MG63 (cell line): Measurements from ENCODE around the gene SLC22A2. TPM values are rescaled to one million over a fixed set of nuclear protein-coding genes. Genes with fewer than 3 reads are reported as not detected.

Experiments used
- DNase-seq: peaks from one replicate; pipeline ENCODE4 v3.0.0-alpha.2; 2020
- H3K27me3 ChIP-seq: fragments of 250-450 bp; sonication (Bioruptor Pico); 2 replicates; pipeline ENCODE4 v1.5.1; 2020; ENCODE audit warnings: mild to moderate bottlenecking, moderate library complexity
- H3K36me3 ChIP-seq: fragments of 250-450 bp; sonication (Bioruptor Pico); 2 replicates; pipeline ENCODE4 v1.5.1; 2020; ENCODE audit warnings: mild to moderate bottlenecking, moderate library complexity
- H3K4me3 ChIP-seq: fragments of 250-450 bp; sonication (Bioruptor Pico); 2 replicates; pipeline ENCODE4 v1.5.1; 2020; ENCODE audit warnings: mild to moderate bottlenecking, moderate library complexity
- H3K9me3 ChIP-seq: fragments of 250-450 bp; sonication (Bioruptor Pico); 2 replicates; pipeline ENCODE4 v1.5.1; 2020; ENCODE audit warnings: mild to moderate bottlenecking, moderate library complexity
- total RNA-seq: library from RNA; depleted of rRNA; stranded (reverse); fragments of >200 nt; shearing (Covaris generic); gene quantifications from 2 replicates; pipeline ENCODE4 v1.2.3, GENCODE V29; 2014; ENCODE audit warnings: low replicate concordance

SLC22A2 gene
- total RNA-seq, 1 experiment from 2014 or later, result not detected

DNA sequence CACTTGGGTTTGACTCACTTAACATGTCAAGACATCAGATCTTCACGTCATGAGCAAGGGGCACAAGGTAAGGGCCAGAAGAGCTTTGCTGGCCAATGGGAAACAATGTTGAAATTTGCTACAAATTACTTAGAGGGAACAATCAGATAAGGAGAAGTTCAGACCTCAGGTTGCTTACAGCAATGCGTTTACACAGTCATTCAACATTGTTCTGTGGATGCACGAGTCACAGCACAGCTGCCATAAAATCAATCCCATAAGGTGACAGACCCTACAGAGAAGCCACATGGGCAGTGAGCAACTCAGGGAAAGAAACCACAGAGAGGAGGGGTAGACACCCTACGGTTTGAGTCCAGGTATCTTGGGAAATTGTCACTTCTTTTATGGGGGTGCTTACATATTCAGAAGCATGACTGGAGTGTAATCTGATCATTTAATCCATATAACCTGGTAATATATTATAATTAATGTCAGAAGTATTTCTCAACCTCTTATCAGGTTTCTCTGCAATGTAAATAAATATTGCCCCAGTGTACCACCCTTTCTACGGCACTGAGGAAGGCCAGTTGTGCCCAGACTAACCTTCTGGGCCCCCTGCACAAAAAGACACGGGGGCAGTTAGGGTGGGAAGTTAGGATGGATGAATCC is 2.3 kb upstream of the SLC22A2 start:
- no peak for DNase-seq
- Histone ChIP-seq H3K36me3 (no peaks in the 10 kb centered on the region), H3K4me3 (no peak overlapping the region), H3K27me3 (no peaks in the 10 kb centered on the region), H3K9me3 (no peaks in the 10 kb centered on the region)

- DNase-seq, result no peak
- H3K4me3 ChIP-seq, result no peak overlapping the region
- no peaks in the 10 kb centered on the region for H3K27me3 ChIP-seq
- H3K9me3 ChIP-seq, result no peaks in the 10 kb centered on the region
- H3K36me3 ChIP-seq, result no peaks in the 10 kb centered on the region
These were observed 1.7 kb upstream of the SLC22A2 start for GRCh38 chr6:160260367-160260766.

DNA sequence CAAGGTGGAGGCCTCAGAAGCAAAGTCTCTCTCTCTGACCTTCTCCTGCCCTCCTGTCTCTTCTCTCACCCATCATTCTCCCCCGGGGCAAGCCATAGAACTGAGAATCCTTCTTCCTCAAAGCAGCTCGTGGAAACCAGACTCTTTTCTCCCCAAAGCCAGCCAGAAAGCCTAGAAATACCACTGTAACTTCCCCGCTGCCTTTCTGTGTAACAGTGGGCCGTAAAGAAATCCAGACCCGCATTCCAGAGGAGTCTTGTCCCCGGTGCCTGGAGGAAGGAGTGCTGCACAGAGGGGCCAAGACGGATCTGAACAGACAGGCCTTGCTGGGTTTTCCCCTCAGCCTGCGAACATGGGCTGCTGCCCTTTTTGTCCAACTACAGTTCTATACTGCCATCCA is 977 bp upstream of the SLC22A2 start:
- Histone ChIP-seq H3K36me3 (no peaks in the 10 kb centered on the region), H3K4me3 (no peak overlapping the region), H3K27me3 (no peaks in the 10 kb centered on the region), H3K9me3 (no peaks in the 10 kb centered on the region)
- no peak for DNase-seq

DNA sequence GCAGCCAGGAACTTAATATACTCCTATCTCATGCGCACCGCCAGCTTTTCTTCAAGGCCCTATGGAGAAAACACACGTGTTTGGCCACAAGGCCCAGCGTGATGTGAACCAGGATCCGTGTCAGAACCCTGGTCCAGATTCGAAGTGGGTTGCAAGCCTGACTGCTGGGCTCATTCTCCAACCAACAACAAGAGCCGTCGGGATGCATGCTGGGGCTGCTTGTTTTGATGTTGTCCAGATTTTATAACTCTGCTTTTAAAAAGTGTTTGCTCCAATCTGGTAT is 463 bp upstream of the SLC22A2 start:
- no peaks in the 10 kb centered on the region for H3K9me3 ChIP-seq
- no peak for DNase-seq
- H3K36me3 ChIP-seq, result no peaks in the 10 kb centered on the region

DNA sequence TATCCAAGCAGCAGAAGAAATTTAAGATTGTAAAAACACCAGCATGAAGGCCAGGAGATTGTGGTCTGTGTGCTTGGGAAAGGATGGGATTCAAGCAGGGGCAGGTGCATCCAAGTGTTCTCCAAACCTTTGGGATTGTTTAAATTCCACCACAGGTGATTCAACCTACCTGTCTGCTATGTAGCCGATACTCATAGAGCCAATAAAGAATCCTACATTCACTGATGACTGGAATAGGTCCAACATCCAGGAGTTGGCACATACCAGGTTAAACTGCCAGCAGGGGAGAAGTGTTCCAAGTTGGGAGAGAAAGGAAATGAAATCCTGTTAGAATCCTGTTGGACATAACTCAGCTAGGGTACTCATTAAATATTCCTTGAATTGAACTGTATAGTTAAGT is 2.2 kb downstream of the SLC22A2 start:
- Histone ChIP-seq H3K4me3 (no peak overlapping the region), H3K36me3 (no peaks in the 10 kb centered on the region), H3K27me3 (no peaks in the 10 kb centered on the region), H3K9me3 (no peaks in the 10 kb centered on the region)
- no peak for DNase-seq

More for the DNA sequence above, 463 bp upstream of the SLC22A2 start:
- no peak overlapping the region for H3K4me3 ChIP-seq
- H3K27me3 ChIP-seq, result no peaks in the 10 kb centered on the region

DNA sequence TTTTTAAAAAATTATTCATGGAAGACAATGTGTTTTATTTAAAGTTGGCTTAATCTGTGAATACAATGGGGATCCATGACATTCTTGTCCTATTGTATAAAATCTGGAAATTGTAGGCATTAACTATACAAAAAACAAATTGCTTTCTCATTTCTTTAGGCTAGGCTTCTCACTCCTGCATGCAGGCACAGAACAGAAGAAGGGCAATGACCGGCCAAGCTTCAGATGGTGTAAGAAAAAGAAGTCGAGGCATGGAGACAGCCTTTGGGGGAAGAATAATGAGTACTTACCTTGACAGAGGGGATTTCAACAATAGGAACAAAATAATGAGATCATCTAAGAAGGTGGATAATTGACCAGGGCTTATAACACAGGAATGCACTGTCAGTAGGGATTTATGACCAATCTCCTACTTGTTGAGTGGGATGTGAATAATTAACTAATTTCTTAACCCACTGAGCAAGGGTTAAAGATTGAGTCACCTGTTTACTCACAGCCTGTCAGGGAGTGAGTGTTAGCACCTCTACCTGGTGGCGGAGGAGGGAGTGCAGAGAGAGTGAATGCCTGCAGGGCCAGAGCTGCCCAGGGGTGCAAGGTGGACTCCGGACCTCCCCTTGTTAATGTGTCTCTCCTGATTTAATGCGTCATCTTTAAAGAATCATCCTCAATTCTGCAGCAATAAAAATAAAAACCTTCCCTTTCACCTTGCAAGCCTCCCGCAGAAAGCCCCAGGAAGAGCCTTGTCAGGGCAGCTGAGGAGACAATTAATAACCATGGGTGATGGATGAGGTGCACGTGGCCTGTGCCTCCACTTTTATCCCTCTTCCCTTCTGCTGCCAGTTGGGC is 3.9 kb downstream of the SLC22A2 start:
- DNase-seq, result no peak
- no peaks in the 10 kb centered on the region for H3K9me3 ChIP-seq
- H3K27me3 ChIP-seq, result no peaks in the 10 kb centered on the region
- H3K4me3 ChIP-seq, result no peak overlapping the region
- no peaks in the 10 kb centered on the region for H3K36me3 ChIP-seq

DNA sequence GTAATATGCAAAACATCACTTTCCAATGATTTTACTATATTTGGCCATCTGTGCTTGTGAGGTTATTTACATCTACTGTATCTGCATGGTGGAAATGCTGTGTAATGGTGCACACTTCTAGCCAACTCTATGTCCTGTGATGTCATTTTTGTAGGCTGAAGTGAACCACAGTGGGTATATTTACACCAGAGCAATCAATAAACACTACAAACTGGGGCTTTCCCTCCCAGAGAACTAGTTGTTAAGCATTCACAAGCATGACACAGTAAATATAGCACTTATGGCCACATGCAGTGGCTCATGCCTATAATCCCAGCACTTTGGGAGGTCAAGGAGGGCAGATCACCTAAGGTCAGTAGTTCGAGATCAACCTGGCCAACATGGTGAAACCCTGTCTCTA is 4.9 kb downstream of the SLC22A2 start:
- H3K4me3 ChIP-seq, result no peak overlapping the region

GRCh38 chr6:160253292-160253691 is 5.3 kb downstream of the SLC22A2 start:
- H3K27me3 ChIP-seq, result no peaks in the 10 kb centered on the region
- H3K4me3 ChIP-seq, result no peak overlapping the region
- no peaks in the 10 kb centered on the region for H3K36me3 ChIP-seq
- DNase-seq, result no peak
- H3K9me3 ChIP-seq, result no peaks in the 10 kb centered on the region

More for the DNA sequence above, 4.9 kb downstream of the SLC22A2 start:
- H3K27me3 ChIP-seq, result no peaks in the 10 kb centered on the region
- no peaks in the 10 kb centered on the region for H3K36me3 ChIP-seq
- no peak for DNase-seq
- H3K9me3 ChIP-seq, result no peaks in the 10 kb centered on the region

DNA sequence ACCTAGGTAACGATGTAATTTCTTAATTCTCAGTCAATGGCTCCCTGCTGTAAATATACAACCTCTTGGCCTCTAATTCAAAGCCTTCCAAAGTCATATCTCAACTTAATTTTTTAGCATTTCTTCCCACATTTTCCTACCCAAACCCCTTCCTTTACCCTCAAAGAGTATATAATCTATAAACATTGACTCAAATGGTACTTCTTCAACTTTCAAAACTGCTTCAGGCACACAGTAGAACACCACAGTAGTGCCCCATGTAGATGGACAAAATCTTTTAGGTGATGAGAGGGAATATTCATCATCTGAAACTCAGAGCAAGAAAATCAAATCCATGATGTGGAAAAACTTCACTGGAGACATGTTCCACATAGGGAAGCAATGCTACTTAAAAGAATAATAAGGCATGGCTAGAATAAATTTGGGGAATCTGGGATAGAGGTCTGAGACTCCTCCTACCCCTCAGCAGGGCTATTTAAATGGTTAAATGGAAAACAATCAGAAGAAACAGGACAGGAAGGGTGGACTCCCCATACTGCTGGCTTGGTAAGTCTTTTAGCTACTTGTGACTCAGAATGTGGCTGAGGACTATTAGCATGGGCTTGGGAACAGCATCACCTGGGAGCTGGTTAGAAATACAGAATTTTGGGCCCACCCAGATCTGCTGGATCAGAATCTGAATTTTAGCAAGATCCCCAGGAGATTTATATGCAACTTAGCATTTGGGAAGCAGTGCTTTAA is 6.4 kb downstream of the SLC22A2 start:
- H3K27me3 ChIP-seq, result no peaks in the 10 kb centered on the region

GRCh38 chr6:160249671-160250070 is 8.9 kb downstream of the SLC22A2 start:
- Histone ChIP-seq H3K9me3 (no peaks in the 10 kb centered on the region), H3K27me3 (no peaks in the 10 kb centered on the region), H3K4me3 (no peak overlapping the region), H3K36me3 (no peaks in the 10 kb centered on the region)
- no peak for DNase-seq

More for the DNA sequence above, 6.4 kb downstream of the SLC22A2 start:
- Histone ChIP-seq H3K36me3 (no peaks in the 10 kb centered on the region), H3K9me3 (no peaks in the 10 kb centered on the region), H3K4me3 (no peak overlapping the region)
- DNase-seq, result no peak

GRCh38 chr6:160248538-160248937 is 10.1 kb downstream of the SLC22A2 start:
- DNase-seq, result no peak
- H3K27me3 ChIP-seq, result no peaks in the 10 kb centered on the region
- no peak overlapping the region for H3K4me3 ChIP-seq
- H3K36me3 ChIP-seq, result no peaks in the 10 kb centered on the region
- H3K9me3 ChIP-seq, result no peaks in the 10 kb centered on the region

- DNase-seq, result no peak
- H3K36me3 ChIP-seq, result no peaks in the 10 kb centered on the region
- no peaks in the 10 kb centered on the region for H3K9me3 ChIP-seq
- H3K4me3 ChIP-seq, result no peak overlapping the region
- no peaks in the 10 kb centered on the region for H3K27me3 ChIP-seq
These were observed 11.2 kb downstream of the SLC22A2 start for GRCh38 chr6:160247457-160247883.

GRCh38 chr6:160240691-160241084 is 17.9 kb downstream of the SLC22A2 start:
- no peaks in the 10 kb centered on the region for H3K9me3 ChIP-seq
- no peak for DNase-seq
- H3K4me3 ChIP-seq, result no peak overlapping the region
- H3K27me3 ChIP-seq, result no peaks in the 10 kb centered on the region
- no peaks in the 10 kb centered on the region for H3K36me3 ChIP-seq

- no peak for DNase-seq
- no peaks in the 10 kb centered on the region for H3K36me3 ChIP-seq
- no peaks in the 10 kb centered on the region for H3K9me3 ChIP-seq
- no peak overlapping the region for H3K4me3 ChIP-seq
- H3K27me3 ChIP-seq, result no peaks in the 10 kb centered on the region
These were observed 18.5 kb downstream of the SLC22A2 start for GRCh38 chr6:160239929-160240690.

DNA sequence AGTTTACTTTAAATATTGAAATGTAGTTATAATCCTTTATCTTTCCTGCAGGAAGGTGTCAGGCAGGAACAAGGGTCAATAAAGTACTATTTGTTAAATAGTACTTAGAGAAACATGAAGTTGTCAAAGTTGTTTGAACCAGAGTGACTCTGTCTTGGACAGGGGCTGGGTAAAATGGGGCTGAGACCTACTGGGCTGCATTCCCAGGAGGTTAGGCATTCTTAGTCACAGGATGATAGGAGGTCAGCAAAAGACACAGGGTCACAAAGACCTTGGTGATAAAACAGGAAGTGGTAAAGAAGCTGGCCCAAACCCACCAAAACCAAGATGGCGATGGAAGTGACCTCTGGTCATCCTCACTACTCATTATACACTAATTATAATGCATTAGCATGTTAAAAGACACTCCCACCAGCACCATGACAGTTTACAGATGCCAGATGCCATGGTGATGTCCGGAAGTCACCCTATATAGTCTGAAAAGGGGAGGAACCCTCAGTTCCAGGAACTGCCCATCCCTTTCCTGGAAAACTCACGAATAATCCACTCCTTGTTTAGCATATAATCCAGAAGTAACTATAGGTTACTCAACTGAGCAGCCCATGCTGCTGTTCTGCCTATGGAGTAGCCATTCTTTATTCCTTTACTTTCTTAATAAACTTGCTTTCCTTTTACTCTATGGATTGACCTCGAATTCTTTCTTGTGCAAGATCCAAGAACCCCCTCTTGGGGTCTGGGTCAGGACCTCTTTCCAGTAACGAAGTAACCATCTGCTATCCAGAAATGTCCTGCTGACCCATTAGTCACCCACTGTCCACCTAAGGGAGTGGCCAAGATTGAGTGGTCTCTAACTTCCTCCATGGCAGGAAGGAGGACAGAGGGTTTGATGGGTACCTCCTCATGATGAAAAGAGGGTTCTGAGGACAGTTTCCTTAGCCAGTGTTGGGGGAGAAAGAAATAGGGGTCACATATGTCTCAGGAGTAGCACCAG is 19.6 kb downstream of the SLC22A2 start:
- peak; percentile 58 for DNase-seq
- no peak overlapping the region for H3K4me3 ChIP-seq
- no peaks in the 10 kb centered on the region for H3K36me3 ChIP-seq
- H3K9me3 ChIP-seq, result no peaks in the 10 kb centered on the region
- no peaks in the 10 kb centered on the region for H3K27me3 ChIP-seq

DNA sequence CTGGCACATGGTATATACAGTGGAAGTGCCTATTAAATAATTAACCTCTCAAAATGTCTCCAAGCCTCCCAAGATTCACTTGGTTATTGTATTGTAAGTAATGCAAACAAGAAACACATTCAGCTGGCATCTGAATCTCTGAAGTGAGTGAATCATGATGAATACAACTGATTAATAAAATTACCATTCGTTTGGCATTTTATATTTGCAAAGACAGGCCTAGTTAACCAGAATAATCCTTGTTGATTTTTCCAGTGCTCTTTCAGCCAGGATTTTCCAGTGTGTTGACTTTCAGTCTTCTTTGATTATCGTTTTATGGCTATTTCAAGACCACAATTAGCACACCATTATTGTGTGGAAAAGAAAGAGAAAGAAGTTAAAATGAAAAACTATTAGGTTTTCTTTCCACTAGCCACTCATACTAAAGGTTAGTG is 20.3 kb downstream of the SLC22A2 start:
- no peak for DNase-seq
- H3K27me3 ChIP-seq, result no peaks in the 10 kb centered on the region
- no peaks in the 10 kb centered on the region for H3K9me3 ChIP-seq
- no peaks in the 10 kb centered on the region for H3K36me3 ChIP-seq
- H3K4me3 ChIP-seq, result no peak overlapping the region
